ENCODE data around the gene TBC1D5. TPM values are rescaled to one million over a fixed set of nuclear protein-coding genes. Genes with fewer than 3 reads are reported as not detected.

The TBC1D5 gene
- total RNA-seq, 1 experiment from 2014 or later = 33.9 TPM

- DNase-seq (ENCODE audit: low read depth, low spot score) (no peak), ATAC-seq (no peak)
- H3K27me3 ChIP-seq (ENCODE audit: insufficient read depth, low read length) = no peaks in the 10 kb centered on the region
- no peak overlapping the region for H3K9ac ChIP-seq (ENCODE audit: low read length)
- no peak overlapping the region for H3K4me2 ChIP-seq (ENCODE audit: low read length)
- TF ChIP-seq EGR1 (IDR thresholded peaks at IDR 0.05; ENCODE audit: low read depth) = no peak
- TF ChIP-seq CBX3 (IDR thresholded peaks at IDR 0.05; ENCODE audit: low read depth) = no peak
- CTCF ChIA-PET = no interaction called here
- intact Hi-C loops (cut with micrococcal nuclease) = no loop called here
- no peak overlapping the region for H3K4me3 ChIP-seq (replicated peaks in 1 of 2; ENCODE audit: low read depth in 1 of 2, low read length in 2 of 2)
- no peak overlapping the region for H3K27ac ChIP-seq (ENCODE audit: low read depth, low read length)
- H3K9me3 ChIP-seq (ENCODE audit: control insufficient read depth in 1 of 2, insufficient read depth in 1 of 2, low read depth in 1 of 2, low read length in 2 of 2) = no peaks in the 10 kb centered on the region
- H3K4me1 ChIP-seq (ENCODE audit: control insufficient read depth in 1 of 2, insufficient read depth in 2 of 2, low read length in 2 of 2) = no peaks in the 10 kb centered on the region
- no TSS peak for BruUV-seq (replicated peaks)
- RAD21 ChIA-PET (ENCODE audit: low non-redundant PET in 1 of 2, low total read pairs in 2 of 2, uncharacterized antibody in 2 of 2, unreplicated experiment in 2 of 2) = no interaction called here
- H2AFZ ChIP-seq (ENCODE audit: low read depth, low read length, poor library complexity, severe bottlenecking) = no peak overlapping the region
- no peaks in the 10 kb centered on the region for H4K20me1 ChIP-seq (ENCODE audit: insufficient read depth)
- H3K36me3 ChIP-seq (ENCODE audit: control insufficient read depth in 1 of 2, insufficient read depth in 2 of 2, low read length in 2 of 2) = no peaks in the 10 kb centered on the region
- H3K79me2 ChIP-seq (ENCODE audit: insufficient read depth, low read length) = no peaks in the 10 kb centered on the region
- POLR2A ChIA-PET = no interaction called here
- H3K9me2 ChIP-seq (ENCODE audit: insufficient read depth) = no peaks in the 10 kb centered on the region
Measured at GRCh38 chr3:17444865-17445264, 297.6 kb downstream of the TBC1D5 start.

- Histone ChIP-seq H4K20me1 (ENCODE audit: insufficient read depth) (no peaks in the 10 kb centered on the region), H3K27ac (ENCODE audit: low read depth, low read length) (no peak overlapping the region), H2AFZ (ENCODE audit: low read depth, low read length, poor library complexity, severe bottlenecking) (no peak overlapping the region), H3K36me3 (ENCODE audit: control insufficient read depth in 1 of 2, insufficient read depth in 2 of 2, low read length in 2 of 2) (no peaks in the 10 kb centered on the region), H3K9ac (ENCODE audit: low read length) (no peak overlapping the region), H3K79me2 (ENCODE audit: insufficient read depth, low read length) (no peaks in the 10 kb centered on the region), H3K9me3 (ENCODE audit: control insufficient read depth in 1 of 2, insufficient read depth in 1 of 2, low read depth in 1 of 2, low read length in 2 of 2) (no peaks in the 10 kb centered on the region), H3K4me2 (ENCODE audit: low read length) (no peak overlapping the region), H3K4me3 (replicated peaks in 1 of 2; ENCODE audit: low read depth in 1 of 2, low read length in 2 of 2) (no peak overlapping the region), H3K9me2 (ENCODE audit: insufficient read depth) (no peaks in the 10 kb centered on the region), H3K4me1 (ENCODE audit: control insufficient read depth in 1 of 2, insufficient read depth in 2 of 2, low read length in 2 of 2) (no peaks in the 10 kb centered on the region), H3K27me3 (ENCODE audit: insufficient read depth, low read length) (no peaks in the 10 kb centered on the region)
- intact Hi-C loops (cut with micrococcal nuclease) = no loop called here
- ChIA-PET RAD21 (ENCODE audit: low non-redundant PET in 1 of 2, low total read pairs in 2 of 2, uncharacterized antibody in 2 of 2, unreplicated experiment in 2 of 2) (no interaction called here), POLR2A (no interaction called here), CTCF (no interaction called here)
- DNase-seq (ENCODE audit: low read depth, low spot score) (no peak), ATAC-seq (no peak)
- BruUV-seq (replicated peaks) = no TSS peak
- TF ChIP-seq ZBTB33 (IDR thresholded peaks at IDR 0.05; ENCODE audit: extremely low read depth, insufficient replicate concordance, low read length) = no peak
- no peak for TF ChIP-seq POLR2AphosphoS5 (IDR thresholded peaks at IDR 0.05; ENCODE audit: low read depth, low read length)
- TF ChIP-seq SP1 (IDR thresholded peaks at IDR 0.05; ENCODE audit: low read depth) = no peak
- TF ChIP-seq POLR2A (IDR thresholded peaks at IDR 0.05; ENCODE audit: borderline replicate concordance, extremely low read depth, insufficient read depth, insufficient read length) = no peak
- no peak for TF ChIP-seq RAD21 (IDR thresholded peaks at IDR 0.05; ENCODE audit: low read depth)
- TF ChIP-seq MAX (IDR thresholded peaks at IDR 0.05) = no peak
- no peak for TF ChIP-seq REST (IDR thresholded peaks at IDR 0.05; ENCODE audit: low read depth)
- no peak for TF ChIP-seq CEBPB (IDR thresholded peaks at IDR 0.05; ENCODE audit: low read depth)
- TF ChIP-seq JUND (IDR thresholded peaks at IDR 0.05) = no peak
- TF ChIP-seq EGR1 (IDR thresholded peaks at IDR 0.05; ENCODE audit: low read depth) = no peak
- no peak for TF ChIP-seq CBX3 (IDR thresholded peaks at IDR 0.05; ENCODE audit: low read depth)
- TF ChIP-seq TCF7L2 (IDR thresholded peaks at IDR 0.05; ENCODE audit: borderline replicate concordance, extremely low read depth, insufficient read depth, insufficient read length) = no peak
- no peak for TF ChIP-seq ZNF274 (IDR thresholded peaks at IDR 0.05; ENCODE audit: low read depth, low read length)
- no peak for TF ChIP-seq SIN3A (IDR thresholded peaks at IDR 0.05; ENCODE audit: low read depth)
- TF ChIP-seq YY1 (IDR thresholded peaks at IDR 0.05; ENCODE audit: extremely low read depth, insufficient replicate concordance, low read depth, low read length) = no peak
- no peak for TF ChIP-seq FOSL1 (IDR thresholded peaks at IDR 0.05; ENCODE audit: low read depth)
- TF ChIP-seq SRF (IDR thresholded peaks at IDR 0.05; ENCODE audit: low read depth) = no peak
- no peak for TF ChIP-seq ELF1 (IDR thresholded peaks at IDR 0.05; ENCODE audit: borderline replicate concordance, low read depth)
Measured at GRCh38 chr3:17443142-17443541, 299.3 kb downstream of the TBC1D5 start.

Data from HCT116 (cell line).